ENCODE results near the gene SHOX. TPM values are rescaled to one million over a fixed set of nuclear protein-coding genes. Genes with fewer than 3 reads are reported as not detected.

SHOX gene
- total RNA-seq, 4 donors from 2014 or later, result 0.17 TPM; not detected in 3

DNA sequence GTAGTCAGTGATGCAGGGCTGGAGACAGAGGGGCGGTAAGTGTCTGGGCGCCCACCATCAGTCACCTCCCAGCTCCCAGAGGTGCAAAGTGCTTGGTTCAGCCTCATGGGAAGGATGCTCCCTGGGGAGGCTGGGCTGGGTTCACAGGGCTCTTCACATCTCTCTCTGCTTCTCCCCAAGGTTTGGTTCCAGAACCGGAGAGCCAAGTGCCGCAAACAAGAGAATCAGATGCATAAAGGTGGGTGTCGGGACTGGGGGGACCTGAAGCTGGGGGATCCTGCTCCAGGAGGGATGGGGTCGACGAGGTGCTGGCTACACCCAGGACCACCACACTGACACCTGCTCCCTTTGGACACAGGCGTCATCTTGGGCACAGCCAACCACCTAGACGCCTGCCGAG, 10.1 kb downstream of the SHOX start:
- 14% methylated on average over 10 of the region's 10 CpGs for WGBS
- peaks cover 0 to 93% (median 8%) of the 10 kb centered on the region in 4 donors for H3K27me3 ChIP-seq
- H3K36me3 ChIP-seq, result no peaks in the 10 kb centered on the region
- no peak for TF ChIP-seq POLR2AphosphoS5 (IDR thresholded peaks at IDR 0.05)
- TF ChIP-seq EP300 (IDR thresholded peaks at IDR 0.05), result no peak
- TF ChIP-seq POLR2A (IDR thresholded peaks at IDR 0.05; ENCODE audit: low read depth), result no peak
- TF ChIP-seq, protein P1, sequence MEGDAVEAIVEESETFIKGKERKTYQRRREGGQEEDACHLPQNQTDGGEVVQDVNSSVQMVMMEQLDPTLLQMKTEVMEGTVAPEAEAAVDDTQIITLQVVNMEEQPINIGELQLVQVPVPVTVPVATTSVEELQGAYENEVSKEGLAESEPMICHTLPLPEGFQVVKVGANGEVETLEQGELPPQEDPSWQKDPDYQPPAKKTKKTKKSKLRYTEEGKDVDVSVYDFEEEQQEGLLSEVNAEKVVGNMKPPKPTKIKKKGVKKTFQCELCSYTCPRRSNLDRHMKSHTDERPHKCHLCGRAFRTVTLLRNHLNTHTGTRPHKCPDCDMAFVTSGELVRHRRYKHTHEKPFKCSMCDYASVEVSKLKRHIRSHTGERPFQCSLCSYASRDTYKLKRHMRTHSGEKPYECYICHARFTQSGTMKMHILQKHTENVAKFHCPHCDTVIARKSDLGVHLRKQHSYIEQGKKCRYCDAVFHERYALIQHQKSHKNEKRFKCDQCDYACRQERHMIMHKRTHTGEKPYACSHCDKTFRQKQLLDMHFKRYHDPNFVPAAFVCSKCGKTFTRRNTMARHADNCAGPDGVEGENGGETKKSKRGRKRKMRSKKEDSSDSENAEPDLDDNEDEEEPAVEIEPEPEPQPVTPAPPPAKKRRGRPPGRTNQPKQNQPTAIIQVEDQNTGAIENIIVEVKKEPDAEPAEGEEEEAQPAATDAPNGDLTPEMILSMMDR (IDR thresholded peaks at IDR 0.05), result no peak
- H3K4me1 ChIP-seq, result peaks cover 0 to 30% (median 12%) of the 10 kb centered on the region in 4 donors
- no peak overlapping the region for H3K27ac ChIP-seq (replicated peaks in 1 of 4)
- no peak overlapping the region for H3K4me3 ChIP-seq
- intact Hi-C loops (cut with DNase I), result no loop called here
- no peaks in the 10 kb centered on the region for H3K9me3 ChIP-seq
- no peak for DNase-seq (ENCODE audit: extremely low spot score)

DNA sequence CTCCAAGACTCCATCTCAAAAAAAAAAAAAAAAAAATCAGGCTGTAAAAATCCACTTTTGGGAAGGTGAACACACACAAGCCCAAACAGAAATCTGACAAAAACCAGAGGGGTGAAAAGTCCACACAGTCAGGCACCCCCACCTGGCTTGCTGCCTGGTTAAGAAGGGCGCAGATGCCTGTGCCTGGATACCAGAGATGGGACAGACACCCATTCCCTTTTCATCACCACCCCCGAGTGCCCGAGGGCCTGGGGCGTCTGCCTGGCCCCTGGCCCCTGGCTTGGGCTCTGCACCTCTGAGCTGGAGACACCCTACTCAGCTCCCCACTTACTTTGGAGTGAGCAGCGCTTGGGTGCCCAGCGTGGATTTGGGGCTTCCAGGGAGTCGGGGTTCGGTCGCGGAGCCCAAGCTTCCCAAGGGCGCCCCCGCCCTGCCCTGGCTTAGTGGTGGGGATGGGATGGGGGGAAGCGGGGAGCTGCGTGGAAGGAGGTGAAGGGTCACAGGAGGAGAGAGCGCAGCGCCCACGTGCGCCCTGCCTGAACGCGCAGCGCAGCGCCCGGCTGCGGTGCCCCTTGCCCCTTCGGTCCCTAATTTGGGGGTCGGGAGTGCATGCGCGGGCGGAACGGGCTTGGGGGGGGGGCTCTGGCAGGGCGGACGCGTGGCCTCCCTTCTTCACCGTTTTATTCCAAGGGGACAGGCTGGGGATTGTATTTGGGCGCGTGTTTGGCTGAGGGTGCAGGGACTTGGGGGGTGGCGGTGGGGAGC, 11.3 kb downstream of the SHOX start:
- intact Hi-C loops (cut with DNase I), result no loop called here
- Histone ChIP-seq H3K4me1 (peaks cover 0 to 30% (median 11%) of the 10 kb centered on the region in 4 donors), H3K4me3 (no peak overlapping the region), H3K9me3 (no peaks in the 10 kb centered on the region), H3K36me3 (no peaks in the 10 kb centered on the region), H3K27ac (replicated peaks in 1 of 4) (no peak overlapping the region), H3K27me3 (peaks cover 0 to 94% (median 8%) of the 10 kb centered on the region in 4 donors)
- 5% methylated on average over 29 of the region's 37 CpGs for WGBS
- TF ChIP-seq EP300 (IDR thresholded peaks at IDR 0.05) (no peak), POLR2AphosphoS5 (IDR thresholded peaks at IDR 0.05) (no peak), POLR2A (IDR thresholded peaks at IDR 0.05; ENCODE audit: low read depth) (no peak)
- TF ChIP-seq, protein P1 (IDR thresholded peaks at IDR 0.05), result no peak
- no peak for DNase-seq (ENCODE audit: extremely low spot score)

DNA sequence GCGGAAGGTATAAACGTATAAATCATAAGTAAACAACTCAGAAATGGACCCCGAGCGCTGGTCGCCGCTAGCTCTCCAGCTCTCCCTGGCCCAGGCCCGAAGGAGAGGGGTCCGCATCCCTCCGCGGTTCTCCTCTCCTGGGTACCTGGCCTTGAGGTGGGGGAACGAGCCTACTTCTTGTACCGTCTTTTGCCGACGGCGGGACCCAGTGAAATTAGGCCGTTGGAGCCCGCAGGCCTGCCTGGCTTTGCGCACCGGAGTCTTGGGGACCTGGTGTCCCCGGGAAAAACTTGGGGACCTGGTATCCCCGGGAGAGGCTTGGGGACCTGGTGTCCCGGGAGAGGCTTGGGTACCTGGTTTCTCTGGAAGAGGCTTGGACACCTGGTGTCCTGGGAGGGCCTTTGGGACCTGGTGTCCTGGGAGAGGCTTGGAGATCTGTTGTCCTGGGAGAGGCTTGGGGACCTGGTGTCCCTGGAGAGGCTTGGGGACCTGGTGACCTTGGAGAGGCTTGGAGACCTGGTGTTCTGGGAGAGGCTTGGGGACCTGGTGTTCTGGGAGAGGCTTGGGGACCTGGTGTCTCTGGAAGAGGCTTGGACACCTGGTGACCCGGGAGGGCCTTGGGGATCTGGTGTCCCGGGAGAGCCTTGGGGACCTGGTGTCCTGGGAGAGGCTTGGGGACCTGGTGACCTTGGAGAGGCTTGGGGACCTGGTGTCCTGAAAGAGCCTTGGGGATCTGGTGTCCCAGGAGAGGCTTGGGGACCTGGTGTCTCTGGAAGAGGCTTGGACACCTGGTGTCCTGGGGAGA, 12.0 kb downstream of the SHOX start:
- TF ChIP-seq EP300 (IDR thresholded peaks at IDR 0.05) (no peak), POLR2AphosphoS5 (IDR thresholded peaks at IDR 0.05) (no peak), POLR2A (IDR thresholded peaks at IDR 0.05; ENCODE audit: low read depth) (no peak)
- TF ChIP-seq, protein P1 (IDR thresholded peaks at IDR 0.05), result no peak
- peaks cover 0 to 23% (median 7%) of the 10 kb centered on the region in 4 donors for H3K4me1 ChIP-seq
- H3K27ac ChIP-seq (replicated peaks in 1 of 4), result no peak overlapping the region
- intact Hi-C loops (cut with DNase I), result no loop called here
- H3K4me3 ChIP-seq, result no peak overlapping the region
- no peaks in the 10 kb centered on the region for H3K36me3 ChIP-seq
- WGBS, result 9% methylated on average over 16 of the region's 24 CpGs
- H3K27me3 ChIP-seq, result peaks cover 0 to 86% (median 6%) of the 10 kb centered on the region in 4 donors
- no peaks in the 10 kb centered on the region for H3K9me3 ChIP-seq
- no peak for DNase-seq (ENCODE audit: extremely low spot score)

DNA sequence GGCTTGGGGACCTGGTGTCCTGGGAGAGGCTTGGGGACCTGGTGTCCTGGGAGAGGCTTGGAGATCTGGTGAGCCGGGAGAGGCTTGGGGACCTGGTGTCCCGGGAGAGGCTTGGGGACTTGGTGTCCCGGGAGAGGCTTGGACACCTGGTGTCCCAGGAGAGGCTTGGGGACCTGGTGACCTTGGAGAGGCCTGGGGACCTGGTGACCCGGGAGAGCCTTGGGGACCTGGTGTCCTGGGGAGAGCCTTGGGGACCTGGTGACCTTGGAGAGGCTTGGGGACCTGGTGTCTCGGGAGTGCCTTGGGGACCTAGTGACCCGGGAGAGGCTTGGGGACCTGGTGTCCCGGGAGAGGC, 12.6 kb downstream of the SHOX start:
- WGBS, result 50% methylated on average over 6 of the region's 7 CpGs
- TF ChIP-seq POLR2AphosphoS5 (IDR thresholded peaks at IDR 0.05) (no peak), POLR2A (IDR thresholded peaks at IDR 0.05; ENCODE audit: low read depth) (no peak), EP300 (IDR thresholded peaks at IDR 0.05) (no peak)
- TF ChIP-seq, protein P1 (IDR thresholded peaks at IDR 0.05), result no peak

More for the DNA sequence above, 12.6 kb downstream of the SHOX start:
- Histone ChIP-seq H3K4me3 (no peak overlapping the region), H3K9me3 (no peaks in the 10 kb centered on the region), H3K27me3 (peaks cover 0 to 80% (median 6%) of the 10 kb centered on the region in 4 donors), H3K27ac (replicated peaks in 1 of 4) (no peak overlapping the region), H3K36me3 (no peaks in the 10 kb centered on the region), H3K4me1 (peaks cover 0 to 17% (median 4%) of the 10 kb centered on the region in 4 donors)
- intact Hi-C loops (cut with DNase I), result no loop called here
- DNase-seq (ENCODE audit: extremely low spot score), result no peak
